ENCODE data around the gene TNFAIP1. TPM values are rescaled to one million over a fixed set of nuclear protein-coding genes. Genes with fewer than 3 reads are reported as not detected.

The TNFAIP1 gene
- total and polyA plus RNA-seq, 2 donors (not counting 1 experiment from before 2014, with no cell fraction given): 23.0 to 40.7 TPM

DNA sequence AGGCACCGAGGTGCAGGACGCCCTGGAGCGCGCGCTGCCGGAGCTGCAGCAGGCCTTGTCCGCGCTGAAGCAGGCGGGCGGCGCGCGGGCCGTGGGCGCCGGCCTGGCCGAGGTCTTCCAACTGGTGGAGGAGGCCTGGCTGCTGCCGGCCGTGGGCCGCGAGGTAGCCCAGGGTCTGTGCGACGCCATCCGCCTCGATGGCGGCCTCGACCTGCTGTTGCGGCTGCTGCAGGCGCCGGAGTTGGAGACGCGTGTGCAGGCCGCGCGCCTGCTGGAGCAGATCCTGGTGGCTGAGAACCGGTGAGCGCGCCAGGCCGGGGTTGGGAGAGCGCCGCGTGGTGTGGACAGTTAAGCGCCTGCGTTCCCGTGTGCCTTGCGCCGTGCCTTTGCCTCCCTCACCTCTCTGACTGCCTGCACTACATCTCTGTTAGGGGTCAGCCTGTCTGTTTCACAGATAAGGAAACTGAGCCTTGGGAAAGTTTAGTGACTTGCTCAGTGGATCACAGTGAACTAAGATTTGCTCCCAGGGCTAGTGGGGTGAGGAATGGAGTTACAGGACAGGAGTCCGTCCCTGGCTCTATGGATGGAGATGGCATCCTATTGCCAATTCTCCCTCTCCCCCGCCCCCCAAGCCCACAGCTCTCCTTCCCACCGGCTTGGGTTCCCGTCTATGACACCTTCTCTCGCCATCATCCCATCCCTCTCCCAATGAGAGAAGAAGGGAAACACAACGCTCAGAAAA, 36.8 kb downstream of the TNFAIP1 start:
- peaks cover 9% of the 10 kb centered on the region for H3K4me1 ChIP-seq (ENCODE audit: control insufficient read depth, extremely low read depth, insufficient read depth, low read length)
- peak overlapping the region; percentile 28 for H2AFZ ChIP-seq (ENCODE audit: low read length)
- peaks cover 4% of the 10 kb centered on the region for H3K79me2 ChIP-seq (ENCODE audit: control insufficient read depth, insufficient read depth, low read length)
- DNase-seq (ENCODE audit: low read depth in 2 of 2): peak; percentile 28 to 48
- H3K4me3 ChIP-seq (replicated peaks in 1 of 4; ENCODE audit: control extremely low read depth in 1 of 4, insufficient read depth in 1 of 4, low read depth in 3 of 4, low read length in 4 of 4): peak overlapping the region; percentile 17 to 72 (median 67)
- H3K27ac ChIP-seq (ENCODE audit: insufficient read depth, low read length): no peak overlapping the region
- no peaks in the 10 kb centered on the region for H4K20me1 ChIP-seq (ENCODE audit: control insufficient read depth, extremely low read depth, insufficient read depth, low read length)
- TF ChIP-seq EZH2 (IDR thresholded peaks at IDR 0.05; ENCODE audit: low read length, missing control alignments) (no peak), CTCF (conservative IDR thresholded peaks at IDR 0.05 in 1 of 2, IDR thresholded peaks at IDR 0.05 in 1 of 2; ENCODE audit: low read depth in 1 of 2, low read length in 2 of 2) (no peak)
- H3K9ac ChIP-seq (ENCODE audit: insufficient read depth, low read length): peak overlapping the region; percentile 55
- H3K9me3 ChIP-seq (ENCODE audit: control insufficient read depth, insufficient read depth, low read depth, low read length): no peaks in the 10 kb centered on the region
- peak overlapping the region; percentile 95 for H3K4me2 ChIP-seq (ENCODE audit: extremely low read depth, insufficient read depth, low read length)
- H3K36me3 ChIP-seq (ENCODE audit: control insufficient read depth, insufficient read depth, low read length): no peaks in the 10 kb centered on the region
- H3K27me3 ChIP-seq (ENCODE audit: control insufficient read depth, insufficient read depth, low read length): no peaks in the 10 kb centered on the region

- Histone ChIP-seq H3K27ac (ENCODE audit: insufficient read depth, low read length) (no peak overlapping the region), H3K9me3 (ENCODE audit: control insufficient read depth, insufficient read depth, low read depth, low read length) (no peaks in the 10 kb centered on the region), H2AFZ (ENCODE audit: low read length) (no peak overlapping the region), H4K20me1 (ENCODE audit: control insufficient read depth, extremely low read depth, insufficient read depth, low read length) (no peaks in the 10 kb centered on the region), H3K27me3 (ENCODE audit: control insufficient read depth, insufficient read depth, low read length) (no peaks in the 10 kb centered on the region), H3K4me2 (ENCODE audit: extremely low read depth, insufficient read depth, low read length) (peak overlapping the region; percentile 95), H3K9ac (ENCODE audit: insufficient read depth, low read length) (no peak overlapping the region), H3K4me3 (replicated peaks in 1 of 4; ENCODE audit: control extremely low read depth in 1 of 4, insufficient read depth in 1 of 4, low read depth in 3 of 4, low read length in 4 of 4) (peak overlapping the region in 3 of 4 experiments; percentile 66 to 72 (median 68)), H3K4me1 (ENCODE audit: control insufficient read depth, extremely low read depth, insufficient read depth, low read length) (peaks cover 9% of the 10 kb centered on the region), H3K36me3 (ENCODE audit: control insufficient read depth, insufficient read depth, low read length) (no peaks in the 10 kb centered on the region), H3K79me2 (ENCODE audit: control insufficient read depth, insufficient read depth, low read length) (peaks cover 4% of the 10 kb centered on the region)
- DNase-seq (ENCODE audit: low read depth in 2 of 2): no peak
- TF ChIP-seq CTCF (conservative IDR thresholded peaks at IDR 0.05 in 1 of 2, IDR thresholded peaks at IDR 0.05 in 1 of 2; ENCODE audit: low read depth in 1 of 2, low read length in 2 of 2) (no peak), EZH2 (IDR thresholded peaks at IDR 0.05; ENCODE audit: low read length, missing control alignments) (no peak)
Observed at GRCh38 chr17:28372945-28373274, 37.3 kb downstream of the TNFAIP1 start.

DNA sequence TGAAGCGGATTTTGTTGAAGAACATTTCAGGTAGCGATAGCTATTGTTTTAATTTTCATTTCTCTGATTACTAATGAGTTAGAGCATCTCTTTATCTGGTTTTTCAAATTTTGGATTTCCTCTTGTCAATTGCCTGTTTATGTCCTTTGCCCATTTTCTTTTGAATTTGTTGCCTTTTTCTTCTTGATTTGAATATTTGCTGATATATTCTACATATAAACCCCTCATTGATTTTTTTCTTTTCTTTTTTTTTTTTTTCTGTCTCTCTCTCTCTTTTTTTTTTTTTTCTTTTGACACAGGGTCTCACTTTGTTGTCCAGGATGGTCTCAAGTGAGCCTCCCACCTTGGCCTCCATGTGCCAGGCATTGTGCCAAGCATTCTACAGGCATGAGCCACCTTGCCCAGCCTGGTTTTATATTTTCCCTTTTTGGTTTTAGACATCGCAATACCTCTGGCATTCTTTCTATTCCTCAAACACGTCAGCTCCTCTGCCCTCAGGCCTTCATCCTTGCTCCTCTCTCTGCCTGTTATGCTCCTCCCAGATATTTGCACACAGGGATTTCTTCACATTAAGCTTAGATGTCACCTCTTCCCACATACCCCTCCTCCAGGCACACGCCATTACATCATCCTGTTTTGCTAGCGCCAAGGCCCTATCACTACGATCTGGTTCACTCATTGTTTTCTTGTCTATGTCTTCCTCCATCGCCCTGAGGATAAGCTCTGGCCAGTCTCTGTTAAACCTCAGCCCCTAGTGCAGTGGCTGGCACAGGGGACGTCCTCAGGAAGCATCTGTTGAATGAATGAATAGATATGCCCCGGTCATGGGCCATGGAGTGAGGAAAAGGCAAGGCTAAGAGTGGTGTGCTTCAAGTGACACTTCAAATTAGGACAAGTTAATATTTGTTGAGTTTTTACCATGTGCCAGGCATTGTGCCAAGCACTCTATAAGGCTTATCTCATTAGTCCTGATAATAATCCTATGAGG, 44.5 kb downstream of the TNFAIP1 start:
- DNase-seq (ENCODE audit: low read depth in 2 of 2): peak in 1 of 2 donors; percentile 62
- Histone ChIP-seq H3K27me3 (ENCODE audit: control insufficient read depth, insufficient read depth, low read length) (no peaks in the 10 kb centered on the region), H3K4me2 (ENCODE audit: extremely low read depth, insufficient read depth, low read length) (no peak overlapping the region), H4K20me1 (ENCODE audit: control insufficient read depth, extremely low read depth, insufficient read depth, low read length) (no peaks in the 10 kb centered on the region), H3K9ac (ENCODE audit: insufficient read depth, low read length) (no peak overlapping the region), H3K4me1 (ENCODE audit: control insufficient read depth, extremely low read depth, insufficient read depth, low read length) (no peaks in the 10 kb centered on the region), H3K27ac (ENCODE audit: insufficient read depth, low read length) (no peak overlapping the region), H3K36me3 (ENCODE audit: control insufficient read depth, insufficient read depth, low read length) (no peaks in the 10 kb centered on the region), H3K4me3 (replicated peaks in 1 of 4; ENCODE audit: control extremely low read depth in 1 of 4, insufficient read depth in 1 of 4, low read depth in 3 of 4, low read length in 4 of 4) (no peak overlapping the region), H2AFZ (ENCODE audit: low read length) (no peak overlapping the region), H3K79me2 (ENCODE audit: control insufficient read depth, insufficient read depth, low read length) (no peaks in the 10 kb centered on the region), H3K9me3 (ENCODE audit: control insufficient read depth, insufficient read depth, low read depth, low read length) (no peaks in the 10 kb centered on the region)
- no peak for TF ChIP-seq CTCF (conservative IDR thresholded peaks at IDR 0.05 in 1 of 2, IDR thresholded peaks at IDR 0.05 in 1 of 2; ENCODE audit: low read depth in 1 of 2, low read length in 2 of 2)
- no peak for TF ChIP-seq EZH2 (IDR thresholded peaks at IDR 0.05; ENCODE audit: low read length, missing control alignments)

Measured in fibroblast of lung (primary cell).